ENCODE data around the gene GBP3.

DNA sequence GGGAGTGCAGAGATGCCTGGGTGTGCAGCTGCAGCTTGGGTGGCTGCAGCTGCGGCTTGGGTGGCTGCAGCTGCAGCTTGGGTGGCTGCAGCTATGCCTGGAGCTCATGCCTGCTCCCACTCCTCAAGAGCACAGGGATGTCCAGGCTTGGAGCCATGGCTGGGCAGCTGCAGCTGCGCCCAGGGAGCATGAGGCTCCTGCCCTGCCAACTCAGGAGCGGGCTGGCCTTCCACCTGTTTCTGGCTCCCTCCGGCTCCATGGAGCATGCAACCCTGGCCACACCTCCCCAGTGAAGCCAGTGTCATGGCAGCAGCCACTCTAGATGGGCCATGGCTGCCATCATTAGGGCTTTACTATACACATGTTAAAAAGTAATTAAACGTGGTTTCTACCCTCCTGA, 21.3 kb upstream of the GBP3 start:
- TF ChIP-seq POLR2A (IDR thresholded peaks at IDR 0.05) (no peak), CTCF (IDR thresholded peaks at IDR 0.05) (no peak)
